ENCODE measurements around the gene FAM131B. TPM values are rescaled to one million over a fixed set of nuclear protein-coding genes. Genes with fewer than 3 reads are reported as not detected.
A peak's percentile ranks its signal among the peaks of the same experiment; 100 is the strongest.

FAM131B gene
- total and polyA plus RNA-seq, 2 of the 8 experiments (the other 6 are each of a cell fraction or from before 2014, with no cell fraction given): 23.1 to 38.2 TPM

- Histone ChIP-seq H2BK20ac (ENCODE audit: low read length) (no peak overlapping the region), H3K79me2 (ENCODE audit: control insufficient read depth in 1 of 2, insufficient read depth in 2 of 2, low read length in 2 of 2) (peaks cover 3 to 38% of the 10 kb centered on the region in 2 experiments; a peak in 3 of 4 replicates), H3K56ac (replicated peaks; ENCODE audit: insufficient read length, low read depth, low read length) (no peak overlapping the region), H3K36me3 (ENCODE audit: control insufficient read depth in 2 of 4, insufficient read depth in 4 of 4, low read length in 3 of 4) (peaks cover 22 to 77% (median 48%) of the 10 kb centered on the region in 4 experiments), H4K8ac (ENCODE audit: extremely low read depth, insufficient read depth, low read length) (no peak overlapping the region), H2BK12ac (ENCODE audit: low read depth, low read length) (0 out of 2 replicates have a peak overlapping the region, but pooled peaks have one; percentile 39), H4K5ac (ENCODE audit: insufficient read length, low read depth, low read length) (no peak overlapping the region), H3K4me2 (ENCODE audit: insufficient read depth in 1 of 2, low read depth in 2 of 2, low read length in 2 of 2) (no peak overlapping the region), H2AFZ (ENCODE audit: low read length) (no peak overlapping the region), H3K27ac (ENCODE audit: low read depth, low read length) (peak overlapping the region; percentile 39; the same call in 1 of the 2 replicates), H3K9ac (replicated peaks in 1 of 4; ENCODE audit: extremely low read depth in 1 of 4, low read depth in 3 of 4, low read length in 3 of 4) (no peak overlapping the region), H3K23ac (ENCODE audit: insufficient read length) (no peak overlapping the region), H2BK15ac (ENCODE audit: low read length) (no peak overlapping the region), H3K79me1 (ENCODE audit: low read depth, low read length) (peaks cover 29% of the 10 kb centered on the region), H4K20me1 (replicated peaks in 1 of 2; ENCODE audit: control insufficient read depth in 1 of 2, insufficient read depth in 2 of 2, low read length in 2 of 2) (peaks cover 49 to 64% of the 10 kb centered on the region in 2 experiments), H4K91ac (replicated peaks; ENCODE audit: insufficient read length, low read length) (no peak overlapping the region), H3K27me3 (replicated peaks in 1 of 4; ENCODE audit: control insufficient read depth in 3 of 4, extremely low read depth in 1 of 4, insufficient read depth in 3 of 4, low read length in 3 of 4) (no peaks in the 10 kb centered on the region), H2AK5ac (ENCODE audit: low read depth, low read length) (no peak overlapping the region), H3K18ac (ENCODE audit: extremely low read depth, low read length) (no peak overlapping the region), H3K4ac (replicated peaks; ENCODE audit: insufficient read length, low read depth, low read length) (peak overlapping the region; percentile 54), H2BK120ac (replicated peaks; ENCODE audit: low read depth, low read length) (no peak overlapping the region), H3K14ac (ENCODE audit: insufficient read length) (no peak overlapping the region), H3K4me1 (replicated peaks in 1 of 4; ENCODE audit: control insufficient read depth in 3 of 4, insufficient read depth in 4 of 4, low read length in 3 of 4) (peaks cover 2 to 15% (median 4%) of the 10 kb centered on the region in 4 experiments; a peak in 6 of 7 replicates), H2BK5ac (ENCODE audit: low read depth, low read length) (peak overlapping the region; percentile 78; the same call in 1 of the 2 replicates), H3K23me2 (ENCODE audit: low read depth, low read length) (peaks cover 5% of the 10 kb centered on the region; the same call in 1 of the 2 replicates), H3K9me3 (ENCODE audit: insufficient read depth in 2 of 2, low read depth in 1 of 2, low read length in 1 of 2) (no peaks in the 10 kb centered on the region), H3K4me3 (ENCODE audit: extremely low read depth in 1 of 4, insufficient read depth in 2 of 4, low read depth in 3 of 4, low read length in 4 of 4) (no peak overlapping the region)
- 84% methylated on average over 23 of the region's 23 CpGs; no CpG with 5 or more reads in 1 of the 2 experiments for WGBS, 2 experiments (ENCODE audit: extremely low coverage in 1 of 2, insufficient coverage in 1 of 2, insufficient read length in 1 of 2, insufficient replicate concordance in 2 of 2, low coverage in 1 of 2, low lambda C conversion rate in 2 of 2, missing lambda C conversion rate in 1 of 2)
- DNase-seq (ENCODE audit: low read depth in 1 of 2, low spot score in 2 of 2) (peak in 1 of 2 experiments; percentile 62), FAIRE-seq (no peak)
- CTCF ChIA-PET (ENCODE audit: partially characterized antibody): interaction anchor here (0.6 to 23.5 kb wide), 24 partner anchors 10 to 128 kb away, joined by 3 to 359 read pairs (median 5); partner anchors contain the start of genes CLCN1, EPHA1 and ZYX
- POLR2A ChIA-PET (ENCODE audit: partially characterized antibody): interaction anchor here (0.6 to 25.2 kb wide), 12 partner anchors 9 to 114 kb away, joined by 3 to 518 read pairs (median 10); partner anchors contain the start of genes EPHA1, FAM131B and ZYX
- no peak for TF ChIP-seq SAP30 (IDR thresholded peaks at IDR 0.05; ENCODE audit: insufficient read depth, insufficient replicate concordance, low read length)
- peak; percentile 31 to 34 for TF ChIP-seq RAD21 (IDR thresholded peaks at IDR 0.05 in 1 of 2, conservative IDR thresholded peaks at IDR 0.05 in 1 of 2; ENCODE audit: low read depth in 2 of 2, low read length in 2 of 2)
- peak in 1 of 2 experiments; percentile 62; a peak in 2 of 3 replicates for TF ChIP-seq POLR2A (IDR thresholded peaks at IDR 0.05; ENCODE audit: control extremely low read depth in 1 of 2, low read depth in 2 of 2, low read length in 2 of 2)
- peak; percentile 56 for TF ChIP-seq POLR2AphosphoS5 (IDR thresholded peaks at IDR 0.05; ENCODE audit: low read depth, low read length)
- TF ChIP-seq, protein P1, sequence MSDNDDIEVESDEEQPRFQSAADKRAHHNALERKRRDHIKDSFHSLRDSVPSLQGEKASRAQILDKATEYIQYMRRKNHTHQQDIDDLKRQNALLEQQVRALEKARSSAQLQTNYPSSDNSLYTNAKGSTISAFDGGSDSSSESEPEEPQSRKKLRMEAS (IDR thresholded peaks at IDR 0.05): peak; percentile 22; the same call in 1 of the 2 replicates
- peak; percentile 49; the same call in 1 of the 2 replicates for TF ChIP-seq CREB1 (IDR thresholded peaks at IDR 0.05)
- peak; percentile 67 for TF ChIP-seq SIRT6 (IDR thresholded peaks at IDR 0.05; ENCODE audit: low read length)
- TF ChIP-seq, protein P2, sequence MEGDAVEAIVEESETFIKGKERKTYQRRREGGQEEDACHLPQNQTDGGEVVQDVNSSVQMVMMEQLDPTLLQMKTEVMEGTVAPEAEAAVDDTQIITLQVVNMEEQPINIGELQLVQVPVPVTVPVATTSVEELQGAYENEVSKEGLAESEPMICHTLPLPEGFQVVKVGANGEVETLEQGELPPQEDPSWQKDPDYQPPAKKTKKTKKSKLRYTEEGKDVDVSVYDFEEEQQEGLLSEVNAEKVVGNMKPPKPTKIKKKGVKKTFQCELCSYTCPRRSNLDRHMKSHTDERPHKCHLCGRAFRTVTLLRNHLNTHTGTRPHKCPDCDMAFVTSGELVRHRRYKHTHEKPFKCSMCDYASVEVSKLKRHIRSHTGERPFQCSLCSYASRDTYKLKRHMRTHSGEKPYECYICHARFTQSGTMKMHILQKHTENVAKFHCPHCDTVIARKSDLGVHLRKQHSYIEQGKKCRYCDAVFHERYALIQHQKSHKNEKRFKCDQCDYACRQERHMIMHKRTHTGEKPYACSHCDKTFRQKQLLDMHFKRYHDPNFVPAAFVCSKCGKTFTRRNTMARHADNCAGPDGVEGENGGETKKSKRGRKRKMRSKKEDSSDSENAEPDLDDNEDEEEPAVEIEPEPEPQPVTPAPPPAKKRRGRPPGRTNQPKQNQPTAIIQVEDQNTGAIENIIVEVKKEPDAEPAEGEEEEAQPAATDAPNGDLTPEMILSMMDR (IDR thresholded peaks at IDR 0.05; ENCODE audit: control extremely low read depth in 1 of 3, insufficient read depth in 1 of 3, low read depth in 1 of 3, low read length in 3 of 3): peak in 2 of 3 experiments; percentile 28 to 63; a peak in 2 of 4 replicates
These were observed 24.9 kb upstream of the FAM131B start for GRCh38 chr7:143387156-143387975.
